ENCODE data around the gene TNRC6B. TPM values are rescaled to one million over a fixed set of nuclear protein-coding genes. Genes with fewer than 3 reads are reported as not detected.

Gene TNRC6B
- total and polyA plus RNA-seq, 2 of the 13 experiments (the other 11 are each of a cell fraction or from before 2014, with no cell fraction given): 8.9 to 13.2 TPM

GRCh38 chr22:40346185-40347118 lies 168.7 kb downstream of the TNRC6B start, which contains the start of gene ADSL (continued):
- TF ChIP-seq ZNF318 (CRISPR knock-in tag; IDR thresholded peaks at IDR 0.05) (peak; percentile 89; the same call in 1 of the 2 replicates), ZBTB37 (CRISPR knock-in tag; IDR thresholded peaks at IDR 0.05) (no peak; the same call in 1 of the 2 replicates), ZNF276 (CRISPR knock-in tag; IDR thresholded peaks at IDR 0.05; ENCODE audit: low read depth) (peak; percentile 80), AKAP8 (CRISPR knock-in tag; IDR thresholded peaks at IDR 0.05) (peak; percentile 73), BATF2 (CRISPR knock-in tag; IDR thresholded peaks at IDR 0.05) (0 out of 2 replicates have a peak, but pooled peaks have one; percentile 37), ZNF839 (CRISPR knock-in tag; IDR thresholded peaks at IDR 0.05; ENCODE audit: borderline replicate concordance) (peak; percentile 87), SNAPC5 (CRISPR knock-in tag; IDR thresholded peaks at IDR 0.05; ENCODE audit: borderline replicate concordance) (no peak), ZNF510 (CRISPR knock-in tag; IDR thresholded peaks at IDR 0.05; ENCODE audit: low read depth) (0 out of 2 replicates have a peak, but pooled peaks have one; percentile 36), ATF4 (CRISPR knock-in tag; IDR thresholded peaks at IDR 0.05) (peak in 1 of 2 experiments; percentile 59; a peak in 2 of 4 replicates), GLMP (CRISPR knock-in tag; IDR thresholded peaks at IDR 0.05; ENCODE audit: borderline replicate concordance) (no peak), GPN1 (CRISPR knock-in tag; IDR thresholded peaks at IDR 0.05; ENCODE audit: borderline replicate concordance) (no peak)
